IPS-18a (cell line): Measurements from ENCODE around the gene PLA2R1.

Experiments used
- H3K27ac ChIP-seq: one replicate; pipeline ENCODE4 v1.5.1; 2013; ENCODE audit warnings: low read length
- H3K27me3 ChIP-seq: one replicate; pipeline ENCODE4 v1.6.1; 2013; ENCODE audit warnings: mild to moderate bottlenecking, low read length; ENCODE audit not compliant: control insufficient read depth, insufficient read depth
- H3K36me3 ChIP-seq: one replicate; pipeline ENCODE4 v1.6.1; 2013; ENCODE audit warnings: low read depth, low read length; ENCODE audit not compliant: control insufficient read depth
- H3K4me1 ChIP-seq: one replicate; pipeline ENCODE4 v1.6.1; 2013; ENCODE audit warnings: low read depth, low read length; ENCODE audit not compliant: control insufficient read depth
- H3K4me3 ChIP-seq: one replicate; pipeline ENCODE4 v1.5.1; 2013; ENCODE audit warnings: low read length
- H3K9ac ChIP-seq: one replicate; pipeline ENCODE4 v1.6.1; 2013; ENCODE audit warnings: mild to moderate bottlenecking, low read length, moderate library complexity
- H3K9me3 ChIP-seq: one replicate; pipeline ENCODE4 v1.6.1; 2013; ENCODE audit warnings: low read depth, low read length; ENCODE audit not compliant: control insufficient read depth

PLA2R1 gene

DNA sequence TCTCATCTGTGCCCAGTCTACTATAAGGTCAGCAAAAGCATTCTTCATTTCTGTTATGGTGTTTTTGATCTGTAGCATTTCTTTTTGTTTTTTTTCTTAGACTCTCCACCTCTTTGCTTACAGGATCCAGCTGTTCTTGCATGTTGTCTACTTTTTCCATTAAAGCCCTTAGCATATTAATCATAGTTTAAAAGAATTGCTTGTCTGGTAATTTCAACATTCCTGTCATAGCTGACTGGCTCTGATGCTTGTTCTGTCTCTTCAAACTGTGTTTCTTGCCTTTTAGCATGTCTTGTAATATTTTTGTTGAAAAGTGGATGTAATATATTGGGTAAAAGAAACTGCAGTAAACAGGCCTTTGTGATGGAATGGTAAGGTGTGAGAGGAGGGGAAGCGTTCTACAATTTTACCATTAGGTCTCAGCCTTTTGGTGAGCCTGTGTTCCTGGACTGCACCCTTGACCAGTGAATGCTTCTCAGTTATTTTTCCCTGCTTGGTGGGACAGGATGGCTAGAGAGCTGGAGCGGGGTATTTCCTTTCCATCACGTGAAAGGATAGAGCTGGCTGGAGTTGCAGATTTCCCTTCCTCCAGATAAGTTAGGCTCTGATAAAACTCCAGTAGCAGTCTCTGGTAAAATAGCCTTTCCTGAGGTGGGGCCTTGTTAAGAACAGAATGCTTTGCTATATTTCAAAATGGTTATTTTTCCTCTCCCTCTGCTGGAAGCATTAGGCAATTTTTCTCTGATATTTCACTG, 65.4 kb downstream of the PLA2R1 start:
- Histone ChIP-seq H3K27ac (no peak overlapping the region), H3K4me1 (peaks cover 4% of the 10 kb centered on the region), H3K9me3 (no peaks in the 10 kb centered on the region), H3K27me3 (no peaks in the 10 kb centered on the region), H3K36me3 (no peaks in the 10 kb centered on the region), H3K9ac (no peak overlapping the region), H3K4me3 (no peak overlapping the region)

DNA sequence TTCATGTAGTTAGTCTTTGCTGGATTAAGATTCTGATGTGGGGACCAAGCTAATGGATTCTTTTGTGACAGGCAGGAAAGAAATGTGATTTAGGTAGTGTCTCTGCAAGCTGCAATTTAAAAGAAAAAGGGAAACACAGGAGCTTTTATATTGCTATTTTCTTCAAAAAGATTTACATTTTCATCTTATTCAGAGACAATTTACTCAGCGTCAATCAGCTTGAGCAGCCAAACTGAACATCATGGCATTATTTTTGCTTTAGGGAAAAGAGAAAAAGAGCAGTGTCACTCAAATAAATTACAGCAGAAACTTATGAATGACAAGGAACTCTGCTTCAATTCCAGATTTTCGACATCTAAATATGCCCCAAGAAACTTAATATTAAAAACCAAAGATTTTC, 67.4 kb downstream of the PLA2R1 start:
- no peak overlapping the region for H3K4me3 ChIP-seq

DNA sequence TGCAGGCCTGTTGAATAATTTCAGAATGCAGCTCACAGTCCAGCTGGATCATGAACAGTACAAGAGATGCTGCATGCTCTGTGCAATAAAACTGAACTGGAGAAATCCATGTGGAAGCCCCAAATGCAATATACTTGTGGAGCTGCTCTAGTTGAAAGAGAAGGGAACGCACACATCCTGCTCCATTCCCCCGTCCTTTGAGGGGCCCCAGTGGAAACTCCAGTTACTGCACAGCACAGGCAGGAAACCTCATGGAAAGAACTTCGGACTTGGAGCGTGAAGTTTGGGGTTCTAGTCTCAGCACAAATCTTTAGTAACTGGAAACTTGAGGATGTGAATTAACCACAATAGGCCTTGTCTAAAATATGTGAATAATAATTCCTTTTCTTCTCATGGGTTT, 73.2 kb downstream of the PLA2R1 start:
- H3K36me3 ChIP-seq: no peaks in the 10 kb centered on the region
- no peak overlapping the region for H3K27ac ChIP-seq
- H3K9ac ChIP-seq: no peak overlapping the region
- no peak overlapping the region for H3K4me3 ChIP-seq
- H3K27me3 ChIP-seq: no peaks in the 10 kb centered on the region
- H3K9me3 ChIP-seq: no peaks in the 10 kb centered on the region
- H3K4me1 ChIP-seq: no peaks in the 10 kb centered on the region

More for the DNA sequence above, 67.4 kb downstream of the PLA2R1 start:
- no peaks in the 10 kb centered on the region for H3K36me3 ChIP-seq
- no peak overlapping the region for H3K9ac ChIP-seq
- no peak overlapping the region for H3K27ac ChIP-seq
- H3K27me3 ChIP-seq: no peaks in the 10 kb centered on the region
- H3K4me1 ChIP-seq: peaks cover 4% of the 10 kb centered on the region
- H3K9me3 ChIP-seq: no peaks in the 10 kb centered on the region

DNA sequence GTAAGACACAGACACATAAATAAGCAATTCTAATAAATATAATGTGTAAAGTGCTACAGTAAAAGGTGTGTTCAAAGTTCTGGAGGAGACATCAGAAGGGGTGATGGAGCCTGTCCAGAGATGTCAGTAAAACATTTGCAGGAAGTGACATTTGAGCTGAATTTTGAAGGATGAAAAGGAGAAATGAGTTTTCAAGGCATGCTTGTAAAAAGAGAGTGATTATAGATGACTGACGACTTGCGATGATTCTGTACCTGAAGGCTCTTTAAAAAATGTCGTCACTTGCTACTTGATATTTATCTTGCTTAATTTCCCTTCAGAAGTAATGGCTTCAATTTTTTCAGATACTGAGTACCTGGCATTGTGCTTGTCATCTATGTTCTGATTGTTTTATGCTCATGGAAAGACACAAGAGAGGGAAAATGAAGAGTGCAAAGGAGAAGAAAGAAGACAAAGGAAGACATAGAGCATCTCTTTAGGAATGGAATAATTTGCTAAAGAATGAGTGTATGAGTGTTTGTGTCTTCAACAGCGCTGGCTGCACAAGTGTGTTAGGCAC, 73.9 kb downstream of the PLA2R1 start:
- Histone ChIP-seq H3K9ac (no peak overlapping the region), H3K27ac (no peak overlapping the region), H3K4me1 (no peaks in the 10 kb centered on the region), H3K4me3 (no peak overlapping the region), H3K9me3 (no peaks in the 10 kb centered on the region), H3K27me3 (no peaks in the 10 kb centered on the region), H3K36me3 (no peaks in the 10 kb centered on the region)

DNA sequence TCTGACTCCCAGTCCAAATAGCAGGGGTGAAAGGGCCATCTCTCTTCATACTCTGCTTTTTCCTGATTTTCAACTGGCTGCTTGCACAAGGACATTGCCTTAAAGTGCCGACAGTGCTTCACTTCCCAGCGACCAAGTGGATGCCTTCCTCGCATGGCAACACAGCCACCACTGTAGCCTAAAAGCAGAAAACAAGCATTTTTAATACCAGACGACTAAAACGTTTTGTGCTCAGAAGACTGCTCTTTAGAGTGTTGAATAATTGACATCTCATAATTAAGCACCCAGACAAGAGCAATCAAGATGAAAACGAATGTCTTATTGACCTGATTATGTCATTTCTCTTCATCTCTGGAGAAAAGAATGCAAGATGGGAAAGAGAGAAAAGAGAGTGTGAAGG, 75.2 kb downstream of the PLA2R1 start:
- Histone ChIP-seq H3K36me3 (no peaks in the 10 kb centered on the region), H3K9me3 (no peaks in the 10 kb centered on the region), H3K4me1 (no peaks in the 10 kb centered on the region), H3K4me3 (no peak overlapping the region), H3K27ac (no peak overlapping the region), H3K27me3 (no peaks in the 10 kb centered on the region), H3K9ac (no peak overlapping the region)

DNA sequence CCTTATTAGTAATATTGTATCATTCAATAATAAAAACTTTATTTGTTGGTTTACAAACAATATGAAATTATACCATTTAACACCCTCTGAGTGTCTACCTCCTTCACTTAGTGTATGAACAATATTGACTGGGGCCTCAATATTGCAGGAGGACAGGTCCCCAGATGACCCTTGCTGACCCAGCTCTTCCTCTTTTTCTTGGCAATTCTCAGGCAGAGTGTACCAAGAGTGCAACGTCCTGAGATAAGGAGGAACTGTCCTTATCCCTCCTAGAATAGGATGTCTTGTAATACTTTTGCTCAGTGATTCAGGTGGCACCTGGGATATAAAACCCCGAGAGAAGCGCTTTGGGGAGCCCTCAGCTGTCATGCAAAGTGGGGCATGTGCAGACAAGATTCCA, 76.8 kb downstream of the PLA2R1 start:
- H3K4me1 ChIP-seq: no peaks in the 10 kb centered on the region
- H3K36me3 ChIP-seq: no peaks in the 10 kb centered on the region
- no peak overlapping the region for H3K27ac ChIP-seq
- no peak overlapping the region for H3K4me3 ChIP-seq
- H3K9me3 ChIP-seq: no peaks in the 10 kb centered on the region
- no peak overlapping the region for H3K9ac ChIP-seq
- no peaks in the 10 kb centered on the region for H3K27me3 ChIP-seq

DNA sequence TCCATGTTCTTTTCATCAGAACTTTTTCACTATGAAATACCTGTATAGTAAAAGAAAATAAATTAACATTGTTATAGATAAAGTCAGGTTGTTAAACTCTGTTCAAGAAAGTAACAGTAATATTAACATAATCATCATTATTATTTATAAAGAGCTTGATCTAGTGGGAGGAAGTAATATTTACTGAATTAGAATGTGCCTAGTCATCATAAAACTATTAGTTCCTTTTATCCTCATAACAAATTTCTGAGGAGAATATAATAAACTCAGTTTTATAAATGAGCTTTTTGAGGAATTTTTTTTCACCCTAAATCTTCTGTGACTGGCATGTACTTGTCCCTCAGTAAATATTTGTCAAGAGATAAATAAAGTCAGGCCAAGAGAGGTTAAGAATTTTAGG, 78.4 kb downstream of the PLA2R1 start:
- Histone ChIP-seq H3K27ac (no peak overlapping the region), H3K4me1 (no peaks in the 10 kb centered on the region), H3K9me3 (no peaks in the 10 kb centered on the region), H3K27me3 (no peaks in the 10 kb centered on the region), H3K4me3 (no peak overlapping the region), H3K36me3 (no peaks in the 10 kb centered on the region), H3K9ac (no peak overlapping the region)

DNA sequence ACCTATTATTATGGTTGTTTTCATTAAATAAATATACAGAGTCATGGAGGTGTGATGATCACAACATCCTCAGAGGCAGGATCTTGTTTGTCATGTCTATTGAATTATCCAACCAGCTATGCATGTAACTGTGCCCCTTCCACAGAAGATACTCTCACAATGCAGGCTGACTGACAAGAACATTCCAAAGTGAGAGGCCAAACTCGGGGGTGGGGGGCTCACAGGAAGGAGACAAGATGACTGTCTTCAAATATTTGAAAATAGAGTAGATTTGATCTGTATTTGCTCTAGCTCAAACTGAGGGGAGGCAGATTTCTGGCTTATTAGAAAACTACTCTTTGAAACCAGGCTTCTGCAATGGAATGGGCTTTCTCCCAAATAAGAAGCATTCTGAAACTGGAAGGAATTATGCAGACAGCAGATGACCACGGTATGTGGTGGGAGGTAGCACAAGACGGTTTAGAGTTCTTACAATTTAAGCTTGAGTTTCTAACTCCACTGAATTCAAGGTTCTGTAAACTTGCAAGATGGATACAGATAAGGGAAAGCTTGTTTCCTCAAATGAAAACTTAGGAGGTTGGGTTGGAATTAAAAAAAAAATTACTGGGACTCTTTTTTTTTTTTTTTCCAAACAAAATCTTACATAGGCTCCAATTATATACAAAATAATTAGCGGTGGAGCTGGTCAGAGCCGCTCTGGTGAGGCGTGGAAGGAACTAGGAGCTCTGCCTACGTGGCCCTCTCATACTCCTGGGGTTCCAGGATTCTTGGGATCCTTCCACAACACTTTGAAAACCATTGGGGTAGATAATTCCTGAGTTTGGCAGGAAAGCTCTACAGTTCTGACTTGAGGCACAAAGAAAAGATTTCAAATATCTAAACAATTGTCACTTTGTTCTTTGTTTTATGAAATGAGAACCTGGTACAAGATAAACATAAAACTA, 79.3 kb downstream of the PLA2R1 start:
- no peaks in the 10 kb centered on the region for H3K9me3 ChIP-seq
- no peak overlapping the region for H3K27ac ChIP-seq
- H3K4me1 ChIP-seq: no peaks in the 10 kb centered on the region
- no peak overlapping the region for H3K9ac ChIP-seq
- H3K27me3 ChIP-seq: no peaks in the 10 kb centered on the region
- H3K36me3 ChIP-seq: no peaks in the 10 kb centered on the region
- no peak overlapping the region for H3K4me3 ChIP-seq

DNA sequence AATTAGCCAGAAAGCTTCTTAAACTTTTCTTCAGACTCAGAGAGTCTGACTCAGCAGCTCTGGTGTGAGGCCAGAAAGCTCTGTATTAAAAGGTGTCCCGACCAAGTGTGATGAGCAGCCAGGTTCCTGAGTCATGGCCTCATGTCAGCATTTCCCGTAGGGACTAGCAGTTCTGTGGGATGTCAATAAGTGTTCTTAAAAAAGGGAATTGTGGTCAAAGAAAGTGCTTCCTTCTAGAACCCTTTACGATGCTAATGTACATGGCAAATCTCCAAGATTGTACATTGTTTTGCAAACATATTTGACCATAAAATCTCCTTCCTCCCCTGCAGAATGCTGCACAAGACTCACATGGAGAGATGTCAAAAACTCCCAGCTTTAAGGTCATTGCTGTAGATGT, 80.1 kb downstream of the PLA2R1 start:
- Histone ChIP-seq H3K36me3 (no peaks in the 10 kb centered on the region), H3K9me3 (no peaks in the 10 kb centered on the region), H3K27me3 (no peaks in the 10 kb centered on the region), H3K9ac (no peak overlapping the region), H3K27ac (no peak overlapping the region), H3K4me3 (no peak overlapping the region), H3K4me1 (no peaks in the 10 kb centered on the region)

DNA sequence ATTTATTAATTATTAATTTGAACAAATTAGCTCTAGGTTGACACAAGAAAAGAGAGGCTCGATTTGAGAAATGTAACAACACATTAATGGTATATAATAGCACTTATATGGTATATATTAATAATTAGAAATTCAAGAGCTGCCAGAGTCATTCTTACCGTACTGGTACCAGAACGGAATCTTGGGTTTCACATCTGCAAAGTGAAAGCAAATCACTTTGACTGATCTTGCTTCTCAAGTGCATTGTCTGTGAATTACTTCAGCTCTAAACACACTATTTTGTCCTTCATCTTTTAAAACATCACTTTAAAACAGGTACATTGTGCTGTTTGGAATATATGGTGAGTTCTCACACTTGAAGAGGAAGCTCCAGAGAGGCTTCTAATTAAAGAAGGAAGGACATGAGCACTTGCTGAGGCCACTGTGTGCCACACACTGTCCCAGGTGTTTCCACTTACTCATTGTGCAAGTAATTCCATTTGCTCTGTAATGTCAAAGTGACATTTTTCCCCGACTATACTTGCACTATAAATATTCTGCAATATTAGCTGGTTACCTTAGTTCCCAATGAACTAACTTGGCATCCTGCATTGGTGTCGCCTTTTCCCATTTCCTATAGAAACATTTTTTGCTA, 85.8 kb downstream of the PLA2R1 start:
- H3K27ac ChIP-seq: no peak overlapping the region
- no peaks in the 10 kb centered on the region for H3K36me3 ChIP-seq
- no peaks in the 10 kb centered on the region for H3K9me3 ChIP-seq
- H3K9ac ChIP-seq: no peak overlapping the region
- no peaks in the 10 kb centered on the region for H3K27me3 ChIP-seq
- no peak overlapping the region for H3K4me3 ChIP-seq
- H3K4me1 ChIP-seq: no peaks in the 10 kb centered on the region

DNA sequence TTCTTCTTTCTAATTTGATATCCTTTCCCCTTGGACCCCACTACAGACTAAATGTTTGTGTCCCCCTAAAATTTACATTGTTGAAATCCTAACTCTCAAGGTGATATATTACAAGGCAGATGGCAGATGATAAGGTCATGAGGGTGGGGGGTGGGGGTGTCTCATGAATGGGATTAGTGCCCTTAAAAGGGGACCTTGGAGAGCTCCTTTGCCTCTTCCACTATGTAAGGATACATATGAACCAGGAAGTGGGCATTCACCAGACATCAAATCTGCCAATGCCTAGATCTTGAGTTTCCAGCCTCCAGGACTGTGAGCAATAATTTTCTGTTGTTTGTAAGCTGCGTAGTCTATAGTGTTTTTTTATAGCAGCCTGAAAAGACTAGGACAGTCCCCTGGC, 89.1 kb downstream of the PLA2R1 start:
- no peaks in the 10 kb centered on the region for H3K27me3 ChIP-seq
- H3K4me1 ChIP-seq: no peaks in the 10 kb centered on the region
- no peak overlapping the region for H3K9ac ChIP-seq
- no peak overlapping the region for H3K4me3 ChIP-seq
- H3K27ac ChIP-seq: no peak overlapping the region
- no peaks in the 10 kb centered on the region for H3K36me3 ChIP-seq
- no peaks in the 10 kb centered on the region for H3K9me3 ChIP-seq
